Thoracic aorta (tissue), 2 donors: ENCODE measurements around the gene MB. TPM values are rescaled to one million over a fixed set of nuclear protein-coding genes. Genes with fewer than 3 reads are reported as not detected.

ENCODE experiments used
- ATAC-seq: fragments of 150-250 bp; one replicate; pipeline ENCODE4 v1.8.0; 2017; ENCODE audit warnings: low read depth; ENCODE audit not compliant: insufficient number of reproducible peaks, low FRiP score
- DNase-seq: peaks from one replicate; pipeline ENCODE4 v3.0.0-alpha.2; 2020; ENCODE audit warnings: low spot score
- H3K27ac ChIP-seq, 2 donors: fragments of 200-600 bp; sonication (generic); 1 replicate in 1 of 2; 2 replicates in 1 of 2; pipeline ENCODE4 v1.5.1; 2016; ENCODE audit warnings: mild to moderate bottlenecking in 2 of 2, moderate library complexity in 2 of 2
- H3K27me3 ChIP-seq: fragments of 200-600 bp; sonication (generic); replicated peaks from 2 replicates; pipeline ENCODE4 v1.6.0; 2016; ENCODE audit warnings: mild to moderate bottlenecking; ENCODE audit not compliant: insufficient read depth
- H3K36me3 ChIP-seq: fragments of 200-600 bp; sonication (generic); one replicate; pipeline ENCODE4 v1.5.1; 2016
- H3K4me1 ChIP-seq, 2 donors: fragments of 200-600 bp; sonication (generic); 1 replicate in 1 of 2; 2 replicates in 1 of 2; pipeline versions ENCODE4 v1.5.1 to v1.6.0; 2016; ENCODE audit warnings: low read depth in 2 of 2, mild to moderate bottlenecking in 1 of 2; ENCODE audit not compliant: control insufficient read depth in 1 of 2
- H3K4me3 ChIP-seq: fragments of 200-600 bp; sonication (generic); 2 replicates; pipeline ENCODE4 v1.5.1; 2016; ENCODE audit warnings: mild to moderate bottlenecking
- H3K9me3 ChIP-seq: fragments of 200-600 bp; sonication (generic); 2 replicates; pipeline ENCODE4 v1.5.1; 2016
- total RNA-seq, 2 donors: library from RNA; depleted of rRNA; stranded (reverse); fragments of >200 nt; gene quantifications; one replicate each; pipeline versions ENCODE4 v1.1.0 to v1.2.3, GENCODE V29; 2016
- TF ChIP-seq, protein P1 (sequence below): fragments of 200-600 bp; sonication (generic); IDR thresholded peaks from one replicate; pipeline ENCODE4 v1.5.1; 2019; ENCODE audit warnings: antibody characterized with exemption

The MB gene
- total RNA-seq, 2 donors from 2014 or later = not detected

DNA sequence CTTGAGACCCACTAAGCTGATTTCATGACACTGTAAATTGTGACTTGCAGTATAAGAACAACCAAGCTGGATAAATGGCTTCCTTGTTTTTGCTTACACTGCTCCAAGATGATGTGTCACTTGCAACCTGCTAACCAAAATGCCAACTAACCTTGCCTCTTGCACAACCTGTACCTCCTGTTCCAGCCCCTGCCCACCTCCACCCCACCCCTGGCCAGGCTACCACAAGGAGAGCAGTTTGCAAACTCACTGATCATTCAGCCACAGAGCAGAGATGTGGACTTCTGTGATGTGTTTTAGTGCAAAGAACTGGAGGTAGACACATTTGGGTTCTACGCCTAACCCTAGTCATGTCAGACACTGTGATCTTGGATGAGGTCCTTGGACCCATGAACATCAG lies 26.9 kb upstream of the MB start:
- TF ChIP-seq, protein P1, sequence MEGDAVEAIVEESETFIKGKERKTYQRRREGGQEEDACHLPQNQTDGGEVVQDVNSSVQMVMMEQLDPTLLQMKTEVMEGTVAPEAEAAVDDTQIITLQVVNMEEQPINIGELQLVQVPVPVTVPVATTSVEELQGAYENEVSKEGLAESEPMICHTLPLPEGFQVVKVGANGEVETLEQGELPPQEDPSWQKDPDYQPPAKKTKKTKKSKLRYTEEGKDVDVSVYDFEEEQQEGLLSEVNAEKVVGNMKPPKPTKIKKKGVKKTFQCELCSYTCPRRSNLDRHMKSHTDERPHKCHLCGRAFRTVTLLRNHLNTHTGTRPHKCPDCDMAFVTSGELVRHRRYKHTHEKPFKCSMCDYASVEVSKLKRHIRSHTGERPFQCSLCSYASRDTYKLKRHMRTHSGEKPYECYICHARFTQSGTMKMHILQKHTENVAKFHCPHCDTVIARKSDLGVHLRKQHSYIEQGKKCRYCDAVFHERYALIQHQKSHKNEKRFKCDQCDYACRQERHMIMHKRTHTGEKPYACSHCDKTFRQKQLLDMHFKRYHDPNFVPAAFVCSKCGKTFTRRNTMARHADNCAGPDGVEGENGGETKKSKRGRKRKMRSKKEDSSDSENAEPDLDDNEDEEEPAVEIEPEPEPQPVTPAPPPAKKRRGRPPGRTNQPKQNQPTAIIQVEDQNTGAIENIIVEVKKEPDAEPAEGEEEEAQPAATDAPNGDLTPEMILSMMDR = no peak
- Histone ChIP-seq H3K9me3 (no peaks in the 10 kb centered on the region), H3K27ac (no peak overlapping the region), H3K4me1 (peaks cover 11 to 24% of the 10 kb centered on the region in 2 donors), H3K36me3 (no peaks in the 10 kb centered on the region), H3K4me3 (no peak overlapping the region), H3K27me3 (no peaks in the 10 kb centered on the region)
- no peak for DNase-seq
- no peak for ATAC-seq

DNA sequence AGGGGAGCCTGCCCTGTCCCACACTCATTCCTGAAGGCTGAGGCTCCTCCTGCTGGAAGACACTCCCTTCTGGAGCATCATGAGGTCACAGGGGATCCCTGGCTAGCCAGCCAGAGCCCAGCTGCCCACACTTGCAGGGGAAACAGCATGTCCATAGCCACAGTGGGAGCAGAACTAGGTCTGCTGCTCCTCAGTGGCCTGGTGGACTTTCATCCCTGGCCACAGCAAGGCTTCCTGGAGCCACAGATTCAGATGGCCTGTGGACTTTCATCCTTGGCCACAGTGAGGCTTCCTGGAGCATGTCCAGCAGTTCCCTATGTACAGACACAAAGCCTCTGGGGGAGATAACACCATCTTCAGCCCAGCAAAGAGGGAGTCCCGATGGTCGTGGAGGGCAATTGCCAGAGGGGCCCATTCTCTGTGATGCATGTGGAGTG lies 25.2 kb upstream of the MB start:
- DNase-seq (no peak), ATAC-seq (no peak)
- peaks cover 8 to 32% of the 10 kb centered on the region in 2 donors for H3K4me1 ChIP-seq
- no peaks in the 10 kb centered on the region for H3K27me3 ChIP-seq
- TF ChIP-seq, protein P1 = no peak
- H3K27ac ChIP-seq = no peak overlapping the region
- H3K4me3 ChIP-seq = no peak overlapping the region
- no peaks in the 10 kb centered on the region for H3K36me3 ChIP-seq
- no peaks in the 10 kb centered on the region for H3K9me3 ChIP-seq

DNA sequence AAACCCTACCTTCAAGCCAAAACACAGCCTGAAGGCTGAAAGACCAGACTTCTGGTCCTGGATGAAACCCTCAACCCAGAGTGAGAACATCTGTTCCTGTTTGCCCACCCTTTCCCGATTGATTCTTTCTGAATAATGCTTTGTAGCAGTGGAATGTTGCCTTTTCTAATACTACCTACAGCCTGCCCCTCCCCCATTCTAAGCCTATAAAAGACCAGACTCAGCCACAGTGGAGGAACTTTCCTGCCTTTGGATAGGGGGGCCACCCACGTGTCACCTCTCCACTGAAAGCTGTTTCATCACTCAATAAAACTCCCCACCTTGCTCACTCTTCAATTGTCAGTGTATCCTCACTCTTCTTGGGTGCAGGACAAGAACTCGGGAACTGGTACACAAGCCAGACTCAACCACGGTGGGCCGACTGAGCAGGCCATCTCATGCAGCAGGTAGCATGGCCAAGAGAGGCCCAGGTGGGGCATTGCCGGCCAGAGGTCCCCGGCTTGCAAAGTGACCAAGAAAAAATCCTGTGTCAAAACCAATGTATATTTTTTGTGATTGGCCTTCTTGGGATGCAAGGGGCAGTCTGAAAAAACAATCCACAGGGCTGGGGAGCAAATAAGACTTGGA lies 24.5 kb upstream of the MB start:
- TF ChIP-seq, protein P1 = no peak
- Histone ChIP-seq H3K27ac (no peak overlapping the region), H3K4me1 (peaks cover 5 to 26% of the 10 kb centered on the region in 2 donors), H3K27me3 (no peaks in the 10 kb centered on the region), H3K4me3 (no peak overlapping the region), H3K9me3 (no peaks in the 10 kb centered on the region), H3K36me3 (no peaks in the 10 kb centered on the region)
- ATAC-seq (no peak), DNase-seq (no peak)

DNA sequence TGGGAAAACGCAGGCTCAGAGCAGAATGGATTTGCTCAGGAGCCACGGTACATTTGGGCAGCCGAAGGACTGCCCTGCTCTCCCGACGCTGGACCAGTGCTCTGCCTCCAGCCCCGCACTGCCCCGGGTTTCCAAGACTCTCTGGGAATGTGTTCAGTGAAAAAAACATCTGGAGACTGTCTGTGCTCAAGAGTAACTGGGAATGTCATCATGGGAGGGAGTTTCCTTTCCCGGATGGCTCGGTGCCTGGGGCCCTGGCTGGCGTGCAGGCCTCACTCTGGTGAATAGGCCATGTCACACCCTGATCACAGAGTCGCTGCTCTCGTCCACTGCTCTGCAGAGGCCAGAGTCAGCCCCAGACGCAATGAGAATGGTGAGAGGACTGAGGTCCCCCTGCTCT lies 21.3 kb upstream of the MB start:
- Histone ChIP-seq H3K27me3 (no peaks in the 10 kb centered on the region), H3K4me3 (no peak overlapping the region), H3K4me1 (peaks cover 5 to 20% of the 10 kb centered on the region in 2 donors), H3K9me3 (no peaks in the 10 kb centered on the region), H3K36me3 (no peaks in the 10 kb centered on the region), H3K27ac (peak overlapping the region; percentile 64 to 80)
- TF ChIP-seq, protein P1 = no peak
- ATAC-seq (peak; percentile 73), DNase-seq (peak; percentile 34)

DNA sequence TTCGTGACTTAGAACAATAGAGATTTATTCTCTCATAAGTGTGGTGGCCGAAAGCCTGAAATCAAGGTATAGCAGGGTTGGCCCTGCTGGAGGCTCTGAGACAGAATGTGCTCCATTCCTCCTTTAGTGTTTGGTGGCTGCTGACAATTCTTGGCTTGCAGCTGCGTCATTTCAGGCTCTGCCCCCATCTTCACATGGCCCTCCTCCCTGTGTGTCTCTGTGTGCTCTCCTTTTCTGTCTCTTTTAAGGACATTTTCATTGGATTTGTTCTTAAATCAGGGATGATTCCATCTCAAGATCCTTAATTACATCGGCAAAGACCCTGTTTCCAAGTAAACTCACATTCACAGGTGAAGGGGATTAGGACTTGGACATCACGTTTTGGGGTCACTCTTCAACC lies 20.9 kb upstream of the MB start:
- Histone ChIP-seq H3K4me1 (peaks cover 5 to 20% of the 10 kb centered on the region in 2 donors), H3K27me3 (no peaks in the 10 kb centered on the region), H3K36me3 (no peaks in the 10 kb centered on the region), H3K4me3 (no peak overlapping the region), H3K27ac (peak overlapping the region; percentile 64 to 80), H3K9me3 (no peaks in the 10 kb centered on the region)
- TF ChIP-seq, protein P1 = no peak
- ATAC-seq (no peak), DNase-seq (no peak)
